Measurements from ENCODE around the gene OR5M8.

DNA sequence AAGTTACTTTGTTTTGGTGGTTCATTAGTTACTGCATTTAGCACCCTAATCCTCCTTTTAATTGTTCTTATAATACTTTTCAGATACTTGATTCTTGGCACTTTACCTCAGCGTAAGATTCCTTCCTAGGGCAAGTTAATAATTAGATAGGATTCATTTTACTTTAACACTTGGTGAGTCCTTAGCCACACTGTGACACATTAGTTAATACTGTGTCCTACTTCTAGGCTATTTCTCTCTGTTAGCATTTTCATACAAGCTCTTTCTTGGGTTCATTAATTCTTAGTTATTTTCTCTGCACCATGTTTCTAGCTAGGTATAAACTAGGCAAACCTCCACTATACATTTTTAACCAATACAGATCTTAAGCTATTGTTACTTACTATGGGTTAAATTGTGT is 34.1 kb downstream of the OR5M8 start:
- TF ChIP-seq CTCF (IDR thresholded peaks at IDR 0.05) (no peak), POLR2AphosphoS5 (IDR thresholded peaks at IDR 0.05; ENCODE audit: insufficient read depth in 1 of 2, low read depth in 1 of 2) (no peak)

Data from vagina (tissue), 2 donors.